GM23338 (cell line): ENCODE measurements around the gene AASDH.

Experiments
- EZH2 ChIP-seq: fragments of 200-600 bp; sonication (generic); IDR thresholded peaks from one replicate; pipeline ENCODE4 v1.8.0; 2017; ENCODE audit warnings: antibody characterized with exemption, mild to moderate bottlenecking, low read depth; ENCODE audit not compliant: unreplicated experiment
- POLR2AphosphoS5 ChIP-seq: IDR thresholded peaks from 2 replicates; pipeline ENCODE4 v1.6.1; 2016; ENCODE audit warnings: antibody characterized with exemption, low read depth
- TF ChIP-seq, protein P1 (sequence below), 2 experiments: fragments of 200-600 bp in 1 of 2; sonication (generic) in 1 of 2; conservative IDR thresholded peaks; 2 replicates each; pipeline versions ENCODE4 v1.5.1 to v1.6.1; 2016 to 2017; ENCODE audit warnings: antibody characterized with exemption in 2 of 2, low read depth in 2 of 2, mild to moderate bottlenecking in 2 of 2, moderate library complexity in 1 of 2

GRCh38 chr4:56374956-56375355 is 12.3 kb downstream of the AASDH start:
- no peak for TF ChIP-seq POLR2AphosphoS5
- TF ChIP-seq, protein P1, sequence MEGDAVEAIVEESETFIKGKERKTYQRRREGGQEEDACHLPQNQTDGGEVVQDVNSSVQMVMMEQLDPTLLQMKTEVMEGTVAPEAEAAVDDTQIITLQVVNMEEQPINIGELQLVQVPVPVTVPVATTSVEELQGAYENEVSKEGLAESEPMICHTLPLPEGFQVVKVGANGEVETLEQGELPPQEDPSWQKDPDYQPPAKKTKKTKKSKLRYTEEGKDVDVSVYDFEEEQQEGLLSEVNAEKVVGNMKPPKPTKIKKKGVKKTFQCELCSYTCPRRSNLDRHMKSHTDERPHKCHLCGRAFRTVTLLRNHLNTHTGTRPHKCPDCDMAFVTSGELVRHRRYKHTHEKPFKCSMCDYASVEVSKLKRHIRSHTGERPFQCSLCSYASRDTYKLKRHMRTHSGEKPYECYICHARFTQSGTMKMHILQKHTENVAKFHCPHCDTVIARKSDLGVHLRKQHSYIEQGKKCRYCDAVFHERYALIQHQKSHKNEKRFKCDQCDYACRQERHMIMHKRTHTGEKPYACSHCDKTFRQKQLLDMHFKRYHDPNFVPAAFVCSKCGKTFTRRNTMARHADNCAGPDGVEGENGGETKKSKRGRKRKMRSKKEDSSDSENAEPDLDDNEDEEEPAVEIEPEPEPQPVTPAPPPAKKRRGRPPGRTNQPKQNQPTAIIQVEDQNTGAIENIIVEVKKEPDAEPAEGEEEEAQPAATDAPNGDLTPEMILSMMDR (conservative IDR thresholded peaks at IDR 0.05; ENCODE audit: low read depth in 2 of 2): no peak
- no peak for TF ChIP-seq EZH2
